Measurements from ENCODE around the gene LRRC26.

DNA sequence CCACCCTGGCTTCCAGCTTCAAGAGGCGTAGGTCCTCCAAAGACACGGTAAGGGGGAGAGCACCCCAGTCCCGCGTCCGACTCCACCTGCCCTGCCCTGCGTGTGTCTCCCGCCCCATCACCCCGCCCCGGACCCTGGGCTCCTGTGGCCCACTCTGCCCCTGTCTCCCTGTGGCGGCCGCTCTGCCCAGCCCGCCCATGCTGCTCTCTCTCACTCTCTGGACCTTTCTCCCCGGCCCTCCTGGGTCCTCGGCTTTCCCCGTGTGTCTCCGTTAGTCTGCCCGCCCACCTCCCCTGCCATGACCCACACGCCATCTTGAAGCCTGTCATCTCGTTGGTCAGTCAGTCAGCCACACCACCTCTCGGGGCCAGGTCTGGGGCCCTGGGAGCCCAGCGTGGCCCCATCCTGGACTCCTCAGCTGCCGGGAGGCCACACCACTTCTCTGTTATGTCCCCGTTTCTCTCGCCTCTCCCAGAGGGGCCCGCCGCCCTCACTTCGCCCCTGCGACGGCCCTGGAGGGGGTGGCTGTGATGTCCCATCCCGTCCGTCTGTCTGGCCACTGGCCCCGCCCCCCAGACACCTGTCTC lies 4.5 kb downstream of the LRRC26 start:
- TF ChIP-seq HOXB5 (CRISPR knock-in tag; IDR thresholded peaks at IDR 0.05) = no peak
- TF ChIP-seq, protein P1, sequence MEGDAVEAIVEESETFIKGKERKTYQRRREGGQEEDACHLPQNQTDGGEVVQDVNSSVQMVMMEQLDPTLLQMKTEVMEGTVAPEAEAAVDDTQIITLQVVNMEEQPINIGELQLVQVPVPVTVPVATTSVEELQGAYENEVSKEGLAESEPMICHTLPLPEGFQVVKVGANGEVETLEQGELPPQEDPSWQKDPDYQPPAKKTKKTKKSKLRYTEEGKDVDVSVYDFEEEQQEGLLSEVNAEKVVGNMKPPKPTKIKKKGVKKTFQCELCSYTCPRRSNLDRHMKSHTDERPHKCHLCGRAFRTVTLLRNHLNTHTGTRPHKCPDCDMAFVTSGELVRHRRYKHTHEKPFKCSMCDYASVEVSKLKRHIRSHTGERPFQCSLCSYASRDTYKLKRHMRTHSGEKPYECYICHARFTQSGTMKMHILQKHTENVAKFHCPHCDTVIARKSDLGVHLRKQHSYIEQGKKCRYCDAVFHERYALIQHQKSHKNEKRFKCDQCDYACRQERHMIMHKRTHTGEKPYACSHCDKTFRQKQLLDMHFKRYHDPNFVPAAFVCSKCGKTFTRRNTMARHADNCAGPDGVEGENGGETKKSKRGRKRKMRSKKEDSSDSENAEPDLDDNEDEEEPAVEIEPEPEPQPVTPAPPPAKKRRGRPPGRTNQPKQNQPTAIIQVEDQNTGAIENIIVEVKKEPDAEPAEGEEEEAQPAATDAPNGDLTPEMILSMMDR (IDR thresholded peaks at IDR 0.05) = no peak
- TF ChIP-seq POLR2A (IDR thresholded peaks at IDR 0.05; ENCODE audit: low read length) = no peak
- no peak for TF ChIP-seq HDAC2 (IDR thresholded peaks at IDR 0.05)
- no peak for TF ChIP-seq HOXA7 (CRISPR knock-in tag; IDR thresholded peaks at IDR 0.05)

Data from A549 (cell line).